ENCODE results near the gene RHPN2. TPM values are rescaled to one million over a fixed set of nuclear protein-coding genes. Genes with fewer than 3 reads are reported as not detected.
A peak's percentile ranks its signal among the peaks of the same experiment; 100 is the strongest.

RHPN2 gene
- total RNA-seq, 2 donors from 2014 or later, result 40.0 to 78.3 TPM

DNA sequence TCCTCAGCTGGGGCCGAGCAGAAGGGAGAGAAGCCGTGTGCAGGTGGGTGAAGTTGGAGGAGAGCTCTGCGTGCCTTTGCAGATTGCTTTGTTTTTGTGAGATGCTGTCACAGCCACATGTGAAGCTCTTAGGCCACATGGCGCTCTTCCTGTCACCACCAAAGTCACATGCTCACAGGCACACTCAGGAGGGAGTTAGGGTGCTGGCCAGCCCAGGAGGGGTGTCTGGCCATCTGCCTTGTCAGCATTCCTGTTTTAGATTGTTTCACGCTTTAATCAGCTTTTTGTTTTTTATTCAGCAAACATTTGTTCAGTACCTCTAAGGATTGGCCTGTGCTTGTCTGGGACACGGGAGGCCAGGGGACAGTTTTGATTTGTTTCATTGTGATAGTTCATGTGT lies 38.2 kb upstream of the RHPN2 start:
- Histone ChIP-seq H3K4me3 (no peak overlapping the region), H3K27me3 (no peaks in the 10 kb centered on the region), H3K27ac (no peak overlapping the region), H3K4me1 (no peaks in the 10 kb centered on the region), H3K9me3 (no peaks in the 10 kb centered on the region), H3K36me3 (peaks cover under 1% of the 10 kb centered on the region), H3K9ac (ENCODE audit: low read depth in 2 of 2, low read length in 2 of 2) (no peak overlapping the region)
- no peak for TF ChIP-seq CTCF (IDR thresholded peaks at IDR 0.05)
- intact Hi-C loops (cut with DNase I), result no loop called here
- no peak for DNase-seq

GRCh38 chr19:33100894-33101644 lies 36.4 kb upstream of the RHPN2 start:
- Histone ChIP-seq H3K9ac (ENCODE audit: low read depth in 2 of 2, low read length in 2 of 2) (no peak overlapping the region), H3K36me3 (peaks cover 4% of the 10 kb centered on the region), H3K4me1 (no peaks in the 10 kb centered on the region), H3K27me3 (no peaks in the 10 kb centered on the region), H3K27ac (peak overlapping the region; percentile 10), H3K9me3 (no peaks in the 10 kb centered on the region), H3K4me3 (no peak overlapping the region)
- intact Hi-C loops (cut with DNase I), result no loop called here
- no peak for TF ChIP-seq CTCF (IDR thresholded peaks at IDR 0.05)
- peak; percentile 84 for DNase-seq

GRCh38 chr19:33098055-33098534 lies 33.4 kb upstream of the RHPN2 start:
- H3K36me3 ChIP-seq, result peaks cover 4% of the 10 kb centered on the region
- H3K9me3 ChIP-seq, result no peaks in the 10 kb centered on the region
- no peak overlapping the region for H3K4me3 ChIP-seq
- H3K4me1 ChIP-seq, result no peaks in the 10 kb centered on the region
- no peak for TF ChIP-seq CTCF (IDR thresholded peaks at IDR 0.05)
- no peak overlapping the region for H3K9ac ChIP-seq (ENCODE audit: low read depth in 2 of 2, low read length in 2 of 2)
- intact Hi-C loops (cut with DNase I), result no loop called here
- no peak overlapping the region for H3K27ac ChIP-seq
- no peak for DNase-seq
- H3K27me3 ChIP-seq, result no peaks in the 10 kb centered on the region

DNA sequence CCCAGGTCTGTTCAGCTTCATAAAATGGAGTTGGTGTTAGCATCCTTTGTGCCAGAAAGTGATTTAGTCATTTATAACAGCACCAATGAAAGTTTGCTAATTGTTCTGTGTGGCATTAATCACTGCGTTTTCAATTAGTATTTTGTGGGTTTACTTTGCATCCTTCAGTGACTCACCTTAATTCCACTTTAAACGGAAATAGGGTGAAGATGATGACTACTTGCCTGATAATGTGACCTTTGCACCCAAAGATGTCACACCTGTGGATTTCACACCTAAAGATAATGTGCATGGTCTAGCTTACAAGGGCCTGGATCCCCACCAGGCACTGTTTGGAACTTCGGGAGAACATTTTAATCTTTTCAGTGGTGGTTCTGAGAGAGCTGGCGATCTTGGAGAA lies 31.3 kb upstream of the RHPN2 start:
- no peak for TF ChIP-seq CTCF (IDR thresholded peaks at IDR 0.05)
- H3K27ac ChIP-seq, result no peak overlapping the region
- DNase-seq, result no peak

DNA sequence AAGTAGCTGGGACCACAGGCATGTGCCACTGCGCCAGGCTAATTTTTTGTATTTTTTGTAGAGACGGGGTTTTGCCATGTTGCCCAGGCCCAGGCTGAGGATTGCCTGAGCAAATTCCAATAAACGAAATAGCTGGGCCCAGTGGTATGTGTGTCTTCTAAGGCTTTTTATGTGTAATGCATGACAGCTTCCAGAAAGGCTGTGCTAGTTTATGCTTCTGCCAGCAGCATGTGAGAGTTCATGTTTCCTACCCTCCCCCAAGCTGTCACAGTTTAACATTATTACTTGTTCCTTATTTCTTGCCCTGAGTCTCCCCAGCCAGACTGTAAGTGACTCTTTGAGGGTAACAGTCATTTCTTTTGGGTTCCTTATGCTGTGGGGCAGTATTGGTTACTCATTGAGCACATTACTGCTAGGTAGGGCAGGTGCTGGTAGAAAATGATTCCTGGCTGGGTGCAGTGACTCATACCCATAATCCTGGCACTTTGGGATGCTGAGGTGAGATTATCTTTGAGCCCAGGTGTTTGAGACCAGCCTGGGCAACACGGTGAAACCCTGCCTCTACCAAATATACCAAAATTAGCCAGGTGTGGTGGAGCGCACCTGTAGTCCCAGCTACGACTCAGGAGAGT lies 29.9 kb upstream of the RHPN2 start:
- no peak overlapping the region for H3K4me3 ChIP-seq
- TF ChIP-seq CTCF (IDR thresholded peaks at IDR 0.05), result no peak
- peak; percentile 41 for DNase-seq
- no peak overlapping the region for H3K9ac ChIP-seq (ENCODE audit: low read depth in 2 of 2, low read length in 2 of 2)
- H3K27me3 ChIP-seq, result no peaks in the 10 kb centered on the region
- no peaks in the 10 kb centered on the region for H3K9me3 ChIP-seq
- no peak overlapping the region for H3K27ac ChIP-seq
- H3K4me1 ChIP-seq, result peaks cover 3% of the 10 kb centered on the region
- intact Hi-C loops (cut with DNase I), result no loop called here
- peaks cover 4% of the 10 kb centered on the region for H3K36me3 ChIP-seq

More for the DNA sequence above, 31.3 kb upstream of the RHPN2 start:
- H3K27me3 ChIP-seq, result no peaks in the 10 kb centered on the region
- no peak overlapping the region for H3K4me3 ChIP-seq
- H3K36me3 ChIP-seq, result peaks cover 4% of the 10 kb centered on the region
- no peak overlapping the region for H3K9ac ChIP-seq (ENCODE audit: low read depth in 2 of 2, low read length in 2 of 2)
- no peaks in the 10 kb centered on the region for H3K4me1 ChIP-seq
- intact Hi-C loops (cut with DNase I), result no loop called here
- H3K9me3 ChIP-seq, result no peaks in the 10 kb centered on the region
